Mesodermal cell (in vitro differentiated cells): ENCODE results near the gene SLC46A1.

Source experiments
- H3K27ac ChIP-seq: 2 replicates; pipeline ENCODE4 v1.7.0; 2013; ENCODE audit warnings: mild to moderate bottlenecking, low read depth, low read length, moderate library complexity; ENCODE audit not compliant: severe bottlenecking
- H3K36me3 ChIP-seq: 2 replicates; pipeline ENCODE4 v1.7.1; 2013; ENCODE audit warnings: mild to moderate bottlenecking, low read length, moderate library complexity; ENCODE audit not compliant: control insufficient read depth, insufficient read depth
- H3K4me1 ChIP-seq: one replicate; pipeline ENCODE4 v1.7.1; 2013; ENCODE audit warnings: mild to moderate bottlenecking, low read length; ENCODE audit not compliant: insufficient read depth, control insufficient read depth, poor library complexity, severe bottlenecking
- H3K4me3 ChIP-seq: 2 replicates; pipeline ENCODE4 v1.7.0; 2013; ENCODE audit warnings: low read length, control low read depth, mild to moderate bottlenecking; ENCODE audit not compliant: insufficient read depth, poor library complexity, severe bottlenecking; ENCODE audit errors: extremely low read depth
- H3K9me3 ChIP-seq: 2 replicates; pipeline ENCODE4 v1.7.1; 2013; ENCODE audit warnings: mild to moderate bottlenecking, low read length, moderate library complexity; ENCODE audit not compliant: control insufficient read depth
- WGBS, 2 experiments: methylation state at CpG; one replicate each; pipeline ENCODE4 v1.1.5; 2013; ENCODE audit warnings: missing lambda C conversion rate in 2 of 2; ENCODE audit not compliant: insufficient coverage in 2 of 2; 5-methylcytosine and 5-hydroxymethylcytosine counted together

The SLC46A1 gene

DNA sequence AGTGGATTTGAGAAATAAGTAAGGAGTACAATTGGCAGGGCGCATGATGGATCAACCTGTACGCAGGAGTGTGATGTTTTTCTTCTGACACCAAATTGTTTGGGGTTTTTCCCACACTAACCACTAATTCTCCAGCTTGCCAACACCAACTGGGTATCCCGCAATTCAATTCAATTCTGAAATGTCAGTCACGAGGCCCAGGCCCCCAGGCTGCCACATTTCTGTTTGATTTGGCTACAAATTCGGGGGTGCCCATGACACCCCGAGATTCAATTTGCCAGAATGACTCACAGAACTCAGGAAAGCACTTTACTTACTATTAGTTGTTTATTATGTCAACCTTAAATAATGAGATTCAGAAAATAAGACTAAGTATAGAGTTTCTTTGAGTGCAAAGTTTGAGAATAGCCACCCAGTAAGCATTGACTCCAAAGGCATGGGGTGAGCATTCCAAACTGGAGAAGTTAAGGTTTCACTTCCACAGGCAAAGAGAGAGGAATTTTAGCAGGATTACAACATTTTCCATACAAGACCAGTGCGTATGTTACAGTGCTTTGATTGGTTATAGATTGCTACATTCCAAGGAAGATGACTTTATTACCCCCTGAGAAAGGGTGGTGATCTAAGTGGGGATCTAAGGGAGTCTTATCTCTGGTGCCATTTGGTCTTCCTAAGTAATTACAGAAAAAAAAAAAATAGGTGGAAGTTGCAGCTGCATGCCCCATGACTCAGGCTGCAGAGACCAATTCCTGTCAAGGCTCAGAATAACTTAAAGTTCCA is 11.5 kb downstream of the SLC46A1 start:
- Histone ChIP-seq H3K9me3 (peaks cover 10% of the 10 kb centered on the region), H3K27ac (peak overlapping the region; percentile 88), H3K4me3 (peak overlapping the region; percentile 8), H3K4me1 (peaks cover 54% of the 10 kb centered on the region), H3K36me3 (peaks cover 54% of the 10 kb centered on the region)
- WGBS, 2 experiments: 86 to 93% methylated on average over 3 to 5 of the region's 7 CpGs

- 66 to 75% methylated on average over 9 of the region's 10 CpGs for WGBS, 2 experiments
- Histone ChIP-seq H3K4me3 (no peak overlapping the region), H3K27ac (no peak overlapping the region), H3K9me3 (peaks cover 10% of the 10 kb centered on the region), H3K4me1 (peaks cover 41% of the 10 kb centered on the region), H3K36me3 (peaks cover 74% of the 10 kb centered on the region)
Measured at GRCh38 chr17:28392491-28392890, 13.5 kb downstream of the SLC46A1 start.

GRCh38 chr17:28391401-28391800 is 14.6 kb downstream of the SLC46A1 start:
- Histone ChIP-seq H3K4me3 (no peak overlapping the region), H3K27ac (no peak overlapping the region), H3K4me1 (peaks cover 33% of the 10 kb centered on the region), H3K9me3 (peaks cover 10% of the 10 kb centered on the region), H3K36me3 (peaks cover 71% of the 10 kb centered on the region)
- WGBS, 2 experiments: 50 to 83% methylated on average over 1 to 2 of the region's 2 CpGs

DNA sequence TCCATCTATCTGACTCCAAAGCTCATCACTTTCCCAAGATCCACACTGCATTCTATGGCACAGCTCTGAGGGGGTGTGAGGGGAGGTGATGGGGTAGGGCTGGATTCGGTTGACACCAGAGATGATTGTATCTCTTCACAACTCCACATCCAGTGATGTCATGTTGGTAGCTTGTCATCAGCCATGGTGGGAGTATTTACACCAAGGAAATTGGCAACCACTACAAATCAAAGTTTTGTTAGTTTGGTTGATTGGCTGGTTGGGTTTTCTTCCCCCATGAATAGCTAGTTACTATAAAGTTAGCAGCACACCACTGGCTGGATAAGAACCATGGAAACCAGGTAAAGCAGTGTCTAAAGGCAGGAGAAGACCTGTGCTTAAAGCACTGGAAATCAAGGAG is 15.0 kb downstream of the SLC46A1 start:
- Histone ChIP-seq H3K27ac (peak overlapping the region; percentile 29), H3K9me3 (peaks cover 10% of the 10 kb centered on the region), H3K36me3 (peaks cover 70% of the 10 kb centered on the region), H3K4me3 (no peak overlapping the region), H3K4me1 (peaks cover 29% of the 10 kb centered on the region)
- WGBS, 2 experiments: no CpG with 5 or more reads among the region's 1 CpG

DNA sequence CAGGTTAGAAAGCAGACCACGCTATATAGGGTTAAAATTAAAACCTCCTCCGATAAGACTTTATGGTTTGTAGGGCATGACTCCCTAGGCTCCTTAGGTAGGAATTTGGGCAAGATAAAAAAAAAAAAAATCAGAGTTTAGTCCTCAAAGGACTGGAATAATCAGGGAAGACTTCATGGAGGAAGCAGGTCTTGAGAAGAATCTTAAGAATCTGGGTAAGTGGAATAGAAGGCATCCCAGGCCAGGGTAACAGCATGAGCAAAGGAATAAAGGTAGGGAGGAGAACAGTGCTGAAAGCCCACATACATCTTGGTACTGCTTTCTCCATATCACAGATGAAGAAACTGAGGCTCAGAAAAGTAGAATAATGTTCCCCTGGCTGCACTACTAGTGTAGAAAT is 15.4 kb downstream of the SLC46A1 start:
- peaks cover 25% of the 10 kb centered on the region for H3K4me1 ChIP-seq
- H3K36me3 ChIP-seq: peaks cover 67% of the 10 kb centered on the region
- H3K9me3 ChIP-seq: peaks cover 10% of the 10 kb centered on the region
- WGBS, 2 experiments: 88 to 100% methylated on average over 1 of the region's 2 CpGs
- H3K4me3 ChIP-seq: no peak overlapping the region
- H3K27ac ChIP-seq: peak overlapping the region; percentile 29

DNA sequence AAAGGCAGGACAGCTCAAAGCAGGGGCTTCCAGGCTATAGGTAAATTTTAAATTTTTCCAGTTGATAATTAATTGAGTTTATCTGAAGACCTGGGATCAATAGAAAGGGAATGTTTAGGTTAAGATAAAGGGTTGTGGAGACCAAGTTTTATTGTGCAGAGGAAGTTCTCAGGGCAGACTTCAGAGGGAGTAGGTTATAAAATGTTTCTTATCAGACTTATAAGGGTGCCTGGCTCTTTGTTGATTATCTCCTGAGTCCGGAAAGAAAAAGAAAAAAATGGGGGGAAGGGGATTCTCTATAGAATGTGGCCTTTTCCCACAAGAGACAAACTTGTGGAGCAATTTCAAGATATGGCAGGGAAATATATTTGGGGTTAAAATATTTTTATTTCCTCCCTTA is 15.9 kb downstream of the SLC46A1 start:
- H3K9me3 ChIP-seq: peaks cover 10% of the 10 kb centered on the region
- peaks cover 21% of the 10 kb centered on the region for H3K4me1 ChIP-seq
- no peak overlapping the region for H3K4me3 ChIP-seq
- 100% methylated on average over 1 of the region's 1 CpG; no CpG with 5 or more reads in 1 of the 2 experiments for WGBS, 2 experiments
- peaks cover 65% of the 10 kb centered on the region for H3K36me3 ChIP-seq
- H3K27ac ChIP-seq: no peak overlapping the region

- WGBS, 2 experiments: 93 to 94% methylated on average over 11 of the region's 11 CpGs
- no peak overlapping the region for H3K27ac ChIP-seq
Measured at GRCh38 chr17:28388106-28388505, 17.9 kb downstream of the SLC46A1 start.

DNA sequence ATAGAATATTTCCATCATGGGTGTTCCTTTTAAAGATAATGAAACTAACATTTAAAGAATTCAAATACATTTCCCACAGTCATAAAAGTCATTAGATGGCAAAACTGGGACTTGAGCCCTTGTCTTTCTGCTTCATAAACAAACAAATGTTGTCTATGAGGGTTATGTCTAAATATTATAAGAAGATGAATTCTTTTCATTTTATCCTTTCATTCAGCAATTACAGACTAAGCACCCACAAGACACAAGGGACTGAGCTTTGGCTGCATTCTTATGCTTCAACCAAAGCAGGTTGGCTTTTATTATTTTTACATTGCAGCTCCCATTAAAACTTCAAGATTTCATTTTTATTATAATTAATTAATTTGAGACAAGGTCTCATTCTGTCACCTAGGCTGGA is 19.6 kb downstream of the SLC46A1 start:
- H3K36me3 ChIP-seq: peaks cover 56% of the 10 kb centered on the region
- H3K27ac ChIP-seq: no peak overlapping the region
- no peak overlapping the region for H3K4me3 ChIP-seq
- H3K4me1 ChIP-seq: peaks cover 3% of the 10 kb centered on the region
- H3K9me3 ChIP-seq: peaks cover 9% of the 10 kb centered on the region

More at GRCh38 chr17:28388106-28388505, 17.9 kb downstream of the SLC46A1 start:
- H3K4me3 ChIP-seq: no peak overlapping the region
- peaks cover 6% of the 10 kb centered on the region for H3K4me1 ChIP-seq
- H3K9me3 ChIP-seq: peaks cover 10% of the 10 kb centered on the region
- peaks cover 59% of the 10 kb centered on the region for H3K36me3 ChIP-seq

- Histone ChIP-seq H3K4me1 (peaks cover 5% of the 10 kb centered on the region), H3K36me3 (peaks cover 46% of the 10 kb centered on the region), H3K9me3 (no peaks in the 10 kb centered on the region), H3K27ac (no peak overlapping the region), H3K4me3 (no peak overlapping the region)
- WGBS, 2 experiments: 90 to 92% methylated on average over 4 to 6 of the region's 8 CpGs
Measured at GRCh38 chr17:28385406-28385805, 20.6 kb downstream of the SLC46A1 start.

DNA sequence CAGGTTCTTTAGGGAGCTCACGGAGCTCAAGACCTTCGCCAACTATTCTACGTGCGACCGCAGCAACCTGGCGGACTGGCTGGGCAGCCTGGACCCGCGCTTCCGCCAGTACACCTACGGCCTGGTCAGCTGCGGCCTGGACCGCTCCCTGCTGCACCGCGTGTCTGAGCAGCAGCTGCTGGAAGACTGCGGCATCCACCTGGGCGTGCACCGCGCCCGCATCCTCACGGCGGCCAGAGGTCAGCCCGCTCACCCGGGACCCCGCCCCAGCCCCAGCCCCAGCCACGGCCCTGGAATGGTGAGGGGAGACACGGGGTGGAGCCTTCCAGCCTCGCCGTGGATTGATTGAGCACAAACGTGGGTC is 21.0 kb downstream of the SLC46A1 start:
- 38 to 54% methylated on average over 10 to 26 of the region's 29 CpGs for WGBS, 2 experiments
- Histone ChIP-seq H3K36me3 (peaks cover 42% of the 10 kb centered on the region), H3K27ac (no peak overlapping the region), H3K4me3 (no peak overlapping the region), H3K4me1 (peaks cover 8% of the 10 kb centered on the region), H3K9me3 (no peaks in the 10 kb centered on the region)

DNA sequence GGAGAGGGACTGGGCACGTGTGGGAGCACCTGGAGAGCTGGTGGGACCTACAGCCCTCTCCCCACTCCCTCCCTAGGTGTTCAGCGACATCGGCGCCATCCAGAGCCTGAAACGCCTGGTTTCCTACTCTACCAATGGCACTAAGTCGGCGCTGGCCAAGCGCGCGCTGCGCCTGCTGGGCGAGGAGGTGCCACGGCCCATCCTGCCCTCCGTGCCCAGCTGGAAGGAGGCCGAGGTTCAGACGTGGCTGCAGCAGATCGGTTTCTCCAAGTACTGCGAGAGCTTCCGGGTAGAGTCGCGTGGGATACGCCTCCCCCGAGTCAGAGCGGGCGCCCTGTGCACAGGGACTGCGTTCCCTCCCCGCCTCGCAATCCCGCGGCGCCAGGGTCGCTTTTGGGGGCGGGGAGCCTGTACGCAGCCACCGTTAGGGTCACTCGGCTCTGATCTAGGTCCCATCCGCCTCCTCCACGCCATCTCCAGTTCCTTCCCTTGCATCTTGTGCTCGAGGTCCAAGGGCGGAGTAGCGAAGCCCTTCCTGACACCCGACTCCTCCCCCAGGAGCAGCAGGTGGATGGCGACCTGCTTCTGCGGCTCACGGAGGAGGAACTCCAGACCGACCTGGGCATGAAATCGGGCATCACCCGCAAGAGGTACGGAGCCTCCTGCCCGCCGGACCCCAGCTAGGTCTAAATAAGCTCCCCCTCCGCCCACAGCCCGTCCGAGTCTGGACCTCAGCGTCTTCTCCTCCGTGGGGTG is 21.6 kb downstream of the SLC46A1 start:
- Histone ChIP-seq H3K4me3 (peak overlapping the region; percentile 8), H3K9me3 (no peaks in the 10 kb centered on the region), H3K27ac (no peak overlapping the region), H3K36me3 (peaks cover 37% of the 10 kb centered on the region), H3K4me1 (peaks cover 10% of the 10 kb centered on the region)
- 19% methylated on average over 32 to 55 of the region's 56 CpGs for WGBS, 2 experiments
